Calu3 (cell line): ENCODE measurements around the gene PEX5L. TPM values are rescaled to one million over a fixed set of nuclear protein-coding genes. Genes with fewer than 3 reads are reported as not detected.

ENCODE experiments used
- BruUV-seq: library from RNA; stranded (reverse); fragments of 400-500 nt; replicated peaks from 2 replicates; lab custom pipeline; 2021; lab: Mats Ljungman, UMichigan
- CTCF ChIA-PET: fragments of 300-600 bp; sonication (Branson Sonifier 250); formaldehyde crosslinking; loops from one replicate; lab custom pipeline; 2022; ENCODE audit warnings: antibody characterized with exemption; lab: Charles Lee
- DNase-seq: peaks from one replicate; pipeline ENCODE4 v3.0.0; 2022
- H3K27ac Mint-ChIP-seq: one replicate; pipeline ENCODE4 v1.8.0; 2022; ENCODE audit warnings: mixed read lengths; ENCODE audit not compliant: unreplicated experiment
- H3K27me3 Mint-ChIP-seq: one replicate; pipeline ENCODE4 v1.8.0; 2022; ENCODE audit warnings: mixed read lengths; ENCODE audit not compliant: unreplicated experiment
- H3K36me3 Mint-ChIP-seq: one replicate; pipeline ENCODE4 v1.8.0; 2022; ENCODE audit warnings: mild to moderate bottlenecking, moderate library complexity, mixed read lengths; ENCODE audit not compliant: insufficient read depth, unreplicated experiment
- H3K4me1 Mint-ChIP-seq: one replicate; pipeline ENCODE4 v1.8.0; 2022; ENCODE audit warnings: mild to moderate bottlenecking, low read depth, mixed read lengths; ENCODE audit not compliant: unreplicated experiment
- H3K4me3 Mint-ChIP-seq: one replicate; pipeline ENCODE4 v1.8.0; 2022; ENCODE audit warnings: mild to moderate bottlenecking, low read depth, moderate library complexity, mixed read lengths; ENCODE audit not compliant: unreplicated experiment
- H3K9me3 Mint-ChIP-seq: one replicate; pipeline ENCODE4 v1.8.0; 2022; ENCODE audit warnings: low read depth, mixed read lengths; ENCODE audit not compliant: unreplicated experiment
- CTCF ChIP-seq: fragments of 200-600 bp; IDR thresholded peaks from one replicate; pipeline ENCODE4 v1.8.0; 2022; ENCODE audit warnings: antibody characterized with exemption; ENCODE audit not compliant: unreplicated experiment
- intact Hi-C: fragments of 100-400 bp; cut with micrococcal nuclease; formaldehyde crosslinking; loops from one replicate; pipeline ENCODE4 v1.10.0; 2022; ENCODE audit not compliant: unreplicated experiment
- total RNA-seq: library from RNA; stranded (reverse); gene quantifications from 2 replicates; pipeline ENCODE4 v1.2.3, GENCODE V29; 2022

PEX5L gene
- total RNA-seq, 1 experiment from 2014 or later: not detected

- intact Hi-C loops: no loop called here
- no peak for TF ChIP-seq CTCF
- BruUV-seq: no TSS peak
- DNase-seq: no peak
- Mint-ChIP-seq H3K27me3 (no peaks in the 10 kb centered on the region), H3K4me1 (no peaks in the 10 kb centered on the region), H3K9me3 (no peaks in the 10 kb centered on the region), H3K27ac (no peak overlapping the region), H3K36me3 (no peaks in the 10 kb centered on the region), H3K4me3 (no peak overlapping the region)
- CTCF ChIA-PET: no interaction called here
These were observed 150.8 kb downstream of the PEX5L start for GRCh38 chr3:179885950-179886349.

GRCh38 chr3:179884136-179884535 is 152.6 kb downstream of the PEX5L start:
- no peak for DNase-seq
- BruUV-seq: no TSS peak
- no peaks in the 10 kb centered on the region for H3K36me3 Mint-ChIP-seq
- intact Hi-C loops: no loop called here
- no peak overlapping the region for H3K27ac Mint-ChIP-seq
- H3K27me3 Mint-ChIP-seq: no peaks in the 10 kb centered on the region
- no peaks in the 10 kb centered on the region for H3K4me1 Mint-ChIP-seq
- no peak overlapping the region for H3K4me3 Mint-ChIP-seq
- CTCF ChIA-PET: no interaction called here
- no peaks in the 10 kb centered on the region for H3K9me3 Mint-ChIP-seq
- TF ChIP-seq CTCF: no peak

GRCh38 chr3:179882292-179882691 is 154.4 kb downstream of the PEX5L start:
- CTCF ChIA-PET: interaction anchor here (0.9 kb wide), 1 partner anchor 9 kb away, joined by 4 read pairs; no protein-coding TSS in a partner anchor
- TF ChIP-seq CTCF: no peak
- Mint-ChIP-seq H3K4me1 (no peaks in the 10 kb centered on the region), H3K9me3 (no peaks in the 10 kb centered on the region), H3K27ac (no peak overlapping the region), H3K27me3 (no peaks in the 10 kb centered on the region), H3K4me3 (no peak overlapping the region), H3K36me3 (no peaks in the 10 kb centered on the region)
- DNase-seq: peak; percentile 33
- no TSS peak for BruUV-seq
- intact Hi-C loops: no loop called here

GRCh38 chr3:179881791-179882190 is 154.9 kb downstream of the PEX5L start:
- DNase-seq: no peak

More at GRCh38 chr3:179881791-179882190, 154.9 kb downstream of the PEX5L start:
- H3K4me1 Mint-ChIP-seq: no peaks in the 10 kb centered on the region
- H3K4me3 Mint-ChIP-seq: no peak overlapping the region
- BruUV-seq: no TSS peak
- H3K9me3 Mint-ChIP-seq: no peaks in the 10 kb centered on the region
- intact Hi-C loops: no loop called here
- no peak overlapping the region for H3K27ac Mint-ChIP-seq
- H3K36me3 Mint-ChIP-seq: no peaks in the 10 kb centered on the region
- CTCF ChIA-PET: interaction anchor here (0.9 kb wide), 1 partner anchor 8 kb away, joined by 4 read pairs; no protein-coding TSS in a partner anchor
- H3K27me3 Mint-ChIP-seq: no peaks in the 10 kb centered on the region
- TF ChIP-seq CTCF: no peak
